PC-9 (cell line): ENCODE measurements around the gene CCDC69.

ENCODE experiments used
- CTCF ChIP-seq: fragments of 200-600 bp; sonication (generic); conservative IDR thresholded peaks from 2 replicates; pipeline ENCODE4 v1.6.1; 2017; ENCODE audit warnings: mixed run types, antibody characterized with exemption, mild to moderate bottlenecking, moderate library complexity
- EZH2 ChIP-seq: fragments of 200-600 bp; sonication (generic); IDR thresholded peaks from 2 replicates; pipeline ENCODE4 v1.8.0; 2017; ENCODE audit warnings: antibody characterized with exemption, low read depth

DNA sequence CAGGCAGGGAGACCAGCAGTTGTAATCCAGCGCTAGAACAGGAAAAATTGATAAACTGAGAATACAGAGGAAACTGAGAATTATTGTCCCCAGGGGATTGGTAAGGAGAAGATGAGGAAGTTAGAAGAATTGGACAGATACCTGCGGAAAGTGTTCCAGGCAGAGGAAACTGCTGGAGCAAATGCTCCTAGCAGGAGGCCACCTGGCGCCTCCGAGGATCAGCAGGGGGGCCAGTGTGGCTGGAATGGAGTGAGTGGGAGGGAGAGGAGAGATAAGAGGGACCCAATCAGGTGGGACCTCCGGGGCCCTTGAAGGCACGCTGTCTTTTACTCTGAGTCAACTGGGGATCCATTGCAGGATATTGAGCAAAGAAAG, 65.6 kb downstream of the CCDC69 start:
- no peak for TF ChIP-seq CTCF
- TF ChIP-seq EZH2, result no peak
